Activated CD8-positive, alpha-beta memory T cell treated with anti-CD3 and anti-CD28 coated beads for 4 hours (primary cell): ENCODE measurements around the gene FOLR2.
"Not testable (repeated sequence)": the region's sequence is repeated elsewhere in the genome, so short reads cannot be mapped to it uniquely, and the experiment has no call there.

Experiments used
- DNase-seq, 2 donors: peaks; one replicate each; pipeline ENCODE4 v3.0.0-alpha.2; 2020; ENCODE audit warnings: low read depth in 2 of 2

FOLR2 gene

GRCh38 chr11:72240461-72241290, 24.1 kb downstream of the FOLR2 start:
- no peak for DNase-seq

GRCh38 chr11:72241291-72241781, 24.7 kb downstream of the FOLR2 start:
- DNase-seq, result no peak

- no peak for DNase-seq
These were observed 25.5 kb downstream of the FOLR2 start for GRCh38 chr11:72242141-72242540.

GRCh38 chr11:72243173-72244059, 26.8 kb downstream of the FOLR2 start:
- DNase-seq, result no peak

GRCh38 chr11:72244060-72244360, 27.4 kb downstream of the FOLR2 start, which contains the start of gene PHOX2A:
TSS of gene PHOX2A (minus strand) at chr11:72244176. CDS start at chr11:72244004, 172 bp downstream.
- no peak for DNase-seq

GRCh38 chr11:72244361-72245262, 28.0 kb downstream of the FOLR2 start:
- no peak for DNase-seq

- no peak for DNase-seq
These were observed 28.7 kb downstream of the FOLR2 start for GRCh38 chr11:72245263-72245816.

GRCh38 chr11:72247584-72247983, 31.0 kb downstream of the FOLR2 start:
- DNase-seq, result no peak

- no peak for DNase-seq
These were observed 33.4 kb downstream of the FOLR2 start for GRCh38 chr11:72249961-72250360.

- no peak for DNase-seq
These were observed 34.3 kb downstream of the FOLR2 start for GRCh38 chr11:72250661-72251464.

- DNase-seq, result no peak
These were observed 35.0 kb downstream of the FOLR2 start for GRCh38 chr11:72251614-72252013.

- no peak for DNase-seq
These were observed 36.8 kb downstream of the FOLR2 start for GRCh38 chr11:72253392-72253791.

GRCh38 chr11:72254299-72254993, 37.9 kb downstream of the FOLR2 start:
- DNase-seq, result no peak

GRCh38 chr11:72257570-72257969, 41.0 kb downstream of the FOLR2 start:
- DNase-seq, result no peak

GRCh38 chr11:72259490-72259889, 42.9 kb downstream of the FOLR2 start:
- DNase-seq, result no peak

GRCh38 chr11:72260574-72260973, 44.0 kb downstream of the FOLR2 start:
- no peak for DNase-seq

GRCh38 chr11:72263361-72263760, 46.8 kb downstream of the FOLR2 start:
- DNase-seq, result no peak

- DNase-seq, result no peak
These were observed 49.4 kb downstream of the FOLR2 start for GRCh38 chr11:72265951-72266350.

GRCh38 chr11:72266960-72267359, 50.4 kb downstream of the FOLR2 start:
- not testable (repeated sequence) for DNase-seq
